Mesothelial cell of epicardium (in vitro differentiated cells): ENCODE data around the gene VIPR2. TPM values are rescaled to one million over a fixed set of nuclear protein-coding genes. Genes with fewer than 3 reads are reported as not detected.

ENCODE experiments used
- DNase-seq, 2 experiments: peaks; one replicate each; pipeline ENCODE4 v3.0.0; 2021; ENCODE audit warnings: low spot score in 2 of 2; ENCODE audit not compliant: unreplicated experiment in 2 of 2
- H3K27ac Mint-ChIP-seq: 2 replicates; pipeline ENCODE4 v1.8.0; 2021; ENCODE audit warnings: mixed read lengths
- H3K27me3 Mint-ChIP-seq: 2 replicates; pipeline ENCODE4 v1.8.0; 2021; ENCODE audit warnings: low read depth, mixed read lengths
- H3K36me3 Mint-ChIP-seq: 2 replicates; pipeline ENCODE4 v1.8.0; 2021; ENCODE audit warnings: mixed read lengths
- H3K4me1 Mint-ChIP-seq: 2 replicates; pipeline ENCODE4 v1.8.0; 2021; ENCODE audit warnings: mixed read lengths
- H3K4me3 Mint-ChIP-seq: 2 replicates; pipeline ENCODE4 v1.8.0; 2021; ENCODE audit warnings: mild to moderate bottlenecking, moderate library complexity, mixed read lengths
- H3K9me3 Mint-ChIP-seq: 2 replicates; pipeline ENCODE4 v1.8.0; 2021; ENCODE audit warnings: mixed read lengths
- total RNA-seq: library from RNA; stranded (reverse); gene quantifications from 3 replicates; pipeline ENCODE4 v1.2.1, GENCODE V29; 2021
- TF ChIP-seq, protein P1 (sequence below): fragments of 200-600 bp; sonication (generic); IDR thresholded peaks from one replicate; pipeline ENCODE4 v1.5.0; 2021; ENCODE audit warnings: antibody characterized with exemption; ENCODE audit not compliant: unreplicated experiment

VIPR2 gene
- total RNA-seq, 1 donor from 2014 or later: 0.04 TPM

DNA sequence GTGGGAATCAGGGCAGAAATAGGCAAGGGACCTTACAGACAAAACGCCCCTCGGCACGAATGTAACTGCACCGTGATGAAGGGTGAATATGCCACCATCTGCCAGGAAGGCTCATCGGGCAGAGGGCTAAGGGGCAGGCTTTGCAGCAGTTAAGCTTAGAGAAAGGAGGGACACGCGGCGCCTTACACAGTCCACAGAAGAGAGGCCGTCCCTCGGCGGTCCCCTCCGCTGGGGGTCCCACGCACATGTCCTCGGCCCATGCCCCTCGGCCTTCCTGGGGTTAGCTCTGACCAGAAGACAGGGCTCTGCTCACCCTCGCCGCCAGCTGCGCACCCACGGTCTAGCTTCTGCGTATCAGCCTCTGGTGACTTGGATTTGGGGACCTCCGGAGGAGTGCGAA is 147.2 kb downstream of the VIPR2 start:
- TF ChIP-seq, protein P1, sequence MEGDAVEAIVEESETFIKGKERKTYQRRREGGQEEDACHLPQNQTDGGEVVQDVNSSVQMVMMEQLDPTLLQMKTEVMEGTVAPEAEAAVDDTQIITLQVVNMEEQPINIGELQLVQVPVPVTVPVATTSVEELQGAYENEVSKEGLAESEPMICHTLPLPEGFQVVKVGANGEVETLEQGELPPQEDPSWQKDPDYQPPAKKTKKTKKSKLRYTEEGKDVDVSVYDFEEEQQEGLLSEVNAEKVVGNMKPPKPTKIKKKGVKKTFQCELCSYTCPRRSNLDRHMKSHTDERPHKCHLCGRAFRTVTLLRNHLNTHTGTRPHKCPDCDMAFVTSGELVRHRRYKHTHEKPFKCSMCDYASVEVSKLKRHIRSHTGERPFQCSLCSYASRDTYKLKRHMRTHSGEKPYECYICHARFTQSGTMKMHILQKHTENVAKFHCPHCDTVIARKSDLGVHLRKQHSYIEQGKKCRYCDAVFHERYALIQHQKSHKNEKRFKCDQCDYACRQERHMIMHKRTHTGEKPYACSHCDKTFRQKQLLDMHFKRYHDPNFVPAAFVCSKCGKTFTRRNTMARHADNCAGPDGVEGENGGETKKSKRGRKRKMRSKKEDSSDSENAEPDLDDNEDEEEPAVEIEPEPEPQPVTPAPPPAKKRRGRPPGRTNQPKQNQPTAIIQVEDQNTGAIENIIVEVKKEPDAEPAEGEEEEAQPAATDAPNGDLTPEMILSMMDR: no peak
- H3K27me3 Mint-ChIP-seq: peaks cover 63% of the 10 kb centered on the region
- no peak for DNase-seq
- H3K27ac Mint-ChIP-seq: no peak overlapping the region
- no peaks in the 10 kb centered on the region for H3K4me1 Mint-ChIP-seq
- H3K36me3 Mint-ChIP-seq: no peaks in the 10 kb centered on the region
- H3K9me3 Mint-ChIP-seq: peaks cover 11% of the 10 kb centered on the region
- no peak overlapping the region for H3K4me3 Mint-ChIP-seq

DNA sequence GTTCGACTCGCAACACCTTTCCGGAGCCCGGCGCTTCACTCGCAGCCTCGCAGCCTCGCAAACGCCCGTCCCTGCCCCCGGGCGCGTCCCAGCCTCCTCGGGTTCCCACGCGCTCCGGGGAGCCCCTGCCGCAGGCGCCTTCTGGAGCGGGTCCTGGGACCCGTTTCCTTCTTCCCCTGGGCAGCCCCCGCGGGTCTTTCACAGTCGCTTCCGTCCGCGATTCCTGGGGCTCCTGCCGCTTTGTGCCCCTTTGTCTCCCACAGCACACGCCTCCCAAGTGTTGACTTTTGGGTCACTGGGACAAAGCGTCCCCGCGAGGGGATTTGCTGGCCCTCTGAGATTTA is 147.6 kb downstream of the VIPR2 start:
- Mint-ChIP-seq H3K27ac (no peak overlapping the region), H3K27me3 (peaks cover 63% of the 10 kb centered on the region), H3K9me3 (peaks cover 11% of the 10 kb centered on the region), H3K4me3 (no peak overlapping the region), H3K36me3 (no peaks in the 10 kb centered on the region), H3K4me1 (no peaks in the 10 kb centered on the region)
- TF ChIP-seq, protein P1: no peak
- DNase-seq: no peak

DNA sequence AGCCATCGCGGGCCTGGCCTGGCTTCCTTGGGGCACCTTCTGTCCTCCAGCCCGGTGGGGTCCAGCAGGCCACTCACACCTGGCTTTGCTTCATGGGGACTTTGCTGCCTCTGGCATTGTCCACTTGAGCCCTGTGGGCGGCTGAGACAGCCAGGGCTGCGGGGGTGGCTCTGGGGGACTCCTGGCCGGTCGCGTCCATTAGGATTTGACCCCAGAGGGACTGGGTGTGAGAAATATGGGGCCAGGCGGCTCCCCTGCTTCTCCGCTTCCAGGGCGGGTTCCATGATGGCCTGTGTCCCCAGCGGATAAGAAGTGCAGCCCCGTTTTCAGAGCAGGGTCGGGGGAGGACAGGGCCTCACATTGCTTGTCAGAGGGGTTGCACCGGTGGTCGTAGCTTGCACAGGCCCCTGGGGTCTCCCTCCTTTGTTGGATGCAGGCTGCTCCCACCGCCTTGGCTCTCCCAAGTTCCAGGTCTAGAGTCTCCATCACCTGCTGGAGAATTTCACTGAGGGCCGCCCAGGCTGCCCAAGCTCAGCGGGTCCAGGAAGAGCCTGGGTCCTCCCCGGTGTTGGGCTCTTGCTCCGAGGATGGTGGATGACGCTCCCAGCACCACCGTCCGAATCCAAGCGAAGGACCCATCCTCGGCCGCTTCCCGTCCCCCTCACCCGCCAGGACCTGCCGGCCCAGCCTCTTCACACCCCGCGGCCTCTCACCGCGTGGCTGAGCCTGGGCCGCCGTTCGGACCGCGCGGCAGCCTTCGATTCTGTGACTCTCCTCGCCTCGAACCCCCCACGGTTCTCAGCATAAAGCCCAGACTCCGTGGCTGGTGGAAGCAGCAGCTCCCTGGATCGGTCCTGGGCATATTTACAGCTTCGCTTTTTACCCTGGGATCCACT is 148.2 kb downstream of the VIPR2 start:
- peaks cover 63% of the 10 kb centered on the region for H3K27me3 Mint-ChIP-seq

DNA sequence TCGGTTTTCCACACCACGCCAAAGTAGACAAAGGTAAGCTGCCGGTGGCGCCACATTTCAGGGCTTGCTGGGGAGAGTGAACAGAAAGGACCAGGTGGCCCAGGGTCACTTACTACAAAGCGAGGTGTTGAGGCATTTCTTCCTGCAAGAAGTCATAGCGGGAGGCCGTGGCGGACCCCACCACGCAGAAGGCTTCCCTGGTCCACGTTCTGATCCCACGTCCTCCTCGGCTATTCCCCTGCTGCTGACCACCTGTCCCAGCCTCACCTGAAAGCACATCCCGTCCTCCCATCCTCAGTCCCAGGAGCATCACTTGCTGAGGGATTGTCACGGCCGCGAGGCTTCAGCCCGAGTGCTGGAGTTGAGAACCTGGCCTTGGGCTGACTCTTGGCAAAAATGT is 149.2 kb downstream of the VIPR2 start:
- Mint-ChIP-seq H3K36me3 (no peaks in the 10 kb centered on the region), H3K27me3 (peaks cover 63% of the 10 kb centered on the region), H3K4me3 (no peak overlapping the region), H3K9me3 (peaks cover 11% of the 10 kb centered on the region), H3K27ac (no peak overlapping the region), H3K4me1 (peaks cover 2% of the 10 kb centered on the region)
- TF ChIP-seq, protein P1: no peak
- no peak for DNase-seq

More for the DNA sequence above, 148.2 kb downstream of the VIPR2 start:
- DNase-seq: no peak
- peaks cover 2% of the 10 kb centered on the region for H3K4me1 Mint-ChIP-seq
- H3K36me3 Mint-ChIP-seq: no peaks in the 10 kb centered on the region
- TF ChIP-seq, protein P1: no peak
- no peak overlapping the region for H3K4me3 Mint-ChIP-seq
- H3K27ac Mint-ChIP-seq: no peak overlapping the region
- H3K9me3 Mint-ChIP-seq: peaks cover 11% of the 10 kb centered on the region

DNA sequence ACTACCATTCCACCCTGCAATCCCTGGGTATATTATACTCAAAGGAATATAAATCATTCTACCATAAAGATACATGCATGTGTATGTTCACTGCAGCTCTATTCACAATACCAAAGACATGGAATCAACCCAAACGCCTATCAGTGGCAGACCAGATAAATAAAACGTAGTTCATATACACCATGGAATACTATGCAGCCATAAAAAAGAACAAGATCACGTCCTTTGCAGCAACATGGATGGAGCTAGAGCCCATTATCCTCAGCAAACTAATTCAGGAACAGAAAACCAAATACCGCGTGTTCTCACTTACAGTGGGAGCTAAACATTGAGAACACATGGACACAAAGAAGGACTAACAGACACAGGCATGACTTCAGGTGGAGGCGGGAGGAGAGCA is 150.0 kb downstream of the VIPR2 start:
- peaks cover 11% of the 10 kb centered on the region for H3K9me3 Mint-ChIP-seq
- H3K4me3 Mint-ChIP-seq: no peak overlapping the region
- TF ChIP-seq, protein P1: no peak
- peaks cover 59% of the 10 kb centered on the region for H3K27me3 Mint-ChIP-seq
- H3K27ac Mint-ChIP-seq: no peak overlapping the region
- peaks cover 2% of the 10 kb centered on the region for H3K4me1 Mint-ChIP-seq
- H3K36me3 Mint-ChIP-seq: no peaks in the 10 kb centered on the region
- DNase-seq: no peak
